HG03439 (cell line): ENCODE data around the gene SPTLC2.
"Not testable (repeated sequence)": the region's sequence is repeated elsewhere in the genome, so short reads cannot be mapped to it uniquely, and the experiment has no call there.

Experiments
- ATAC-seq: cut with Tn5 transposase; IDR thresholded peaks from one replicate; pipeline ENCODE4 v1.9.1; 2021; ENCODE audit warnings: mild to moderate bottlenecking, moderate library complexity; ENCODE audit not compliant: unreplicated experiment

Gene SPTLC2

DNA sequence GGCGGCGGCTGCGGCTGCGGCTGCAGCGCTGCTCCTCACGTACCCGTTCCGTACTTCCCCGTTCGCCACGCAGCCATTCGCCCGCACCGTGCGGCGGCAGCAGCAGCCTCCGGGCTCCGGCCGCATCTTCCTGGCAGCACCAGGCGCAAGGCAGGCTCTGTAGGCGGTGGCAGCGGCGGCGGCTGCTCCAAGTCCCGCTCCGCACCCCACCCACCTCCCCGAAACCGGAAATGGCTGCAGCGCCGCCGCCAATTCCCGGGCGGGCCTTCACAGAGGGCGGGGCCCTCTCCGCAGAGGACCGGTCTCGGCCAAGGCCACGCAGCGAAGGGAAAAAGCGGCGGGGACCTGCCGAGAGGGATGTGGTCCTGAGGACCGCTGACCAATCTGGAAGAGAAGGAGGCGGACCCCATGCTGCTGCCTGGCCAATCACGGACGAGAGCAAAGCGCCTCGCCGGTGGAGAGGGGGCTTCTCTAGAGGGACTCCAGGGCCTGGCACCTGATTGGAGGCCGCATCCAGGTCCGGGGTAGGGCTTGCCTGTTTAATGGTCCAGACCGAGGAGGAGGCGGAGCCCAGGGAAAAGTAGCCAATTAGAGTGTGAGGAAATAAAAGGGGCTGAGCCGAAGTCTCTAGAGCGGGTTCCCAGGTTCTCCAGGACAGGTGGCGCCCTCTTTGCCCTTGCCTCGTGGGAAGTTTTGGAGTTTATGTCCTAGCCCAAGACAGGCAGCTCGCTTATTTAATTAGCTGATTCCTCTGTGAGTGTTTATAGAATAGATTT lies at the start of gene SPTLC2:
SPTLC2 (minus strand) TSS at position 184 of the 776 bp plus-strand sequence; CDS start at position 126, 58 bp downstream.
- peak; percentile 94 for ATAC-seq

- ATAC-seq: no peak
Observed at GRCh38 chr14:77663293-77663692, 46.9 kb upstream of the SPTLC2 start.

- not testable (repeated sequence) for ATAC-seq
Observed at GRCh38 chr14:77661562-77661961, 45.1 kb upstream of the SPTLC2 start.

DNA sequence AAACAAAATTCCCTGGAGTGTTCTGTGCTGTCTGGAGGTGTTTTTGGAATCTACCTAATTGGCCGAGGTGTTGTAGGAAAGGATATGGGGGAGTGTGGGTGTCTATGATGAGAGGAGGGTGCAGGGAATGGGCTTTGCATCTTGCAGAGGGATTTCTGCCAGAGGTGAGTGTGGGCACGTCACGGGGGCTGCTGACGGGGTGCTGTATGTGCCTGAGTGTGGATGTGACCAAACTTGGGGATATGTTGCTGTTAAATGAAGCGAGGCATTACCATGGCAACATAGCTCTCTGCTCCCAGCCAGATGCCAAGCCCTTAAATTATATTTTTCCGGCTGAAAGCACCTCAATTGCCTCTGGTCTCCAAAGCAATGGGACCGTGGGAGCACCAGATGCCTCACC lies 44.3 kb upstream of the SPTLC2 start:
- ATAC-seq: no peak

GRCh38 chr14:77659831-77660230 lies 43.4 kb upstream of the SPTLC2 start:
- no peak for ATAC-seq

DNA sequence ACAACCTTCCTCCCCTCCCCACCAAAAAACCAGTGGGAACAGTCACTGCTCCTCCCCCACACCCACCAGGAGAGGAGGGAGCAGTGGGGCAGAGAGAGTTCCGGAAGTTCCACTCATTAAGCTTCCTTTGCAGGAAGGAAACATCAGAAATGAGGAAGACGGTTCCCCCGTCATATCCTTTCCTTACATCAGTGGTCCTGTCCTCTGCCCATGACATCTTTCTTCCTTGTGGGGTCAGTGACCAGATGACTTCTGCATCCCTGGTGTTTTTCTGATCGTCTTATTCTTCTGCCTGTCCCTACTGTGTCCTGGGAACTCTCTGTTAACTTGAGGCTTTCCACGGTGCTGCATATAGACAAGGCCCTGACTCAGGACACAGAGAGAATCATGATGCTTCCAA lies 40.8 kb upstream of the SPTLC2 start:
- ATAC-seq: no peak

DNA sequence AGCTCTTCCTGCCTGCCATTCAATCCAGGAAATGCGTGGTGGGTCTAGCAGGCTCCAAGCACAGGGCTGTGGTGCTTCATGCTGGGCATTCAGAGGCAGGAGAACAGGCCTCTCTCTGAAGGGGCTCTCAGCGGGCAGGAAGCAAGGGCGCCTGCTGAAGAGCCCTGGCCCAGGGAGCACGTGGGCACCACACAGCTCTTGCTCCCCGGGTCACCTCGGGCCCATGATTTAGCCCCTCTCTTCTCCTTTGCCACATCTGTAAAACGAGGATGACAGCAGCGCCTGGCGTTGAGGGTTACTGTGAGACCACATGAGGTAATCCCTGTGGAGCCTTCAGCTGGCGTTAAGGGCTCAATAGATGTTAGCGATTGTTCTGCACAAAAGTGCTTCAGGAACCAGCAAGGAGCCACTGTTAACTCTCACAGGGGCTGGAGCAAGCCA lies 37.6 kb upstream of the SPTLC2 start:
- no peak for ATAC-seq

- ATAC-seq: no peak
Observed at GRCh38 chr14:77649326-77649725, 32.9 kb upstream of the SPTLC2 start.

DNA sequence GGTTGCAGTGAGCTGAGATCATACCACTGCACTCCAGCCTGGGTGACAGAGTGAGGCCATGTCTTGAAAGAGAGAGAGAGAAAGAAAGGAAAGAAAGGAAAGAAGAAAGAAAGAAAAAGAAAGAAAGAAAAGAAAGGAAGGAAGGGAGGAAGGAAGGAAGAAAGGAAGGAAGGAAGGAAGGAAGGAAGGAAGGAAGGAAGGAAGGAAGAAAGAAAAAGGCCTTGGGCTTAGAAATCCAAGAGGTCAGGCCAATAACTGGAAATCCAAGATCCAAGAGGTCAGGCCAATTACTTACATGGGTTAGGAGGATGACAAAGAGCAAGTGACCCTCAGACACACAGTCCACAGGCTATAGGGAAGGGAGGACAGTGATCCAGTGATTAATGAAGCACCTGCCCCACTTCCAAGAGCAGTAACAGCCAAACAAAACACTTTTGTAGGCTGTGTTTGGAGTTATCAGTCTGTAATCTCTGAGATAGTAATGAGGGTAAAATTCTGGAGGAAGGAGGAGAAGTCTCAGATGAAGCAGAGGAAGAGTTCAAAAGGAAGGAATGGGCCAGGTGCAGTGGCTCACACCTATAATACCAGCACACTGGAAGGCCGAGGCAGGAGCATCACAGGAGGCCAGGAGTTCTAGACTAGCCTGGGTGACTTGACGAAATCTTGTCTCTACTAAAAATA lies 32.2 kb upstream of the SPTLC2 start:
- ATAC-seq: no peak

- no peak for ATAC-seq
Observed at GRCh38 chr14:77647853-77648252, 31.4 kb upstream of the SPTLC2 start.

- no peak for ATAC-seq
Observed at GRCh38 chr14:77646907-77647306, 30.5 kb upstream of the SPTLC2 start.

GRCh38 chr14:77645520-77646230 lies 29.2 kb upstream of the SPTLC2 start:
- no peak for ATAC-seq

DNA sequence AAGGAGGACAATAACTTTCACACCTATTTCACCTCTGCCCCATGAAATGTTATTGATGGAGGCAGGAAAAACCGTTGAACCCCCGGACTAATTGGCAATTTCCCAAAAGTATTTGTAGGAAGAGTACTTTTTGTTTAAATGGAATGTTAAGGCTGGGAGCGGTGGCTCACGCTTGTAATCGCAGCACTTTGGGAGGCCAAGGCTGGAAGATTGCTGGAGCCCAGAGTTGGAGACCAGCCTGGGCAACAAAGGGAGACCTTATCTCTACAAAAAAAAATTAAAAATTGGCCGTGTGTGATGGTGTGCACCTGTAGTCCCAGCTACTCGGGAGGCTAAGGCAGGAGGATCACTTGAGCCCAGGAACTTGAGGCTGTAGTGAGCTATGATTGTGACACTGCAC lies 26.0 kb upstream of the SPTLC2 start:
- ATAC-seq: no peak

- ATAC-seq: no peak
Observed at GRCh38 chr14:77641534-77642341, 25.3 kb upstream of the SPTLC2 start.

DNA sequence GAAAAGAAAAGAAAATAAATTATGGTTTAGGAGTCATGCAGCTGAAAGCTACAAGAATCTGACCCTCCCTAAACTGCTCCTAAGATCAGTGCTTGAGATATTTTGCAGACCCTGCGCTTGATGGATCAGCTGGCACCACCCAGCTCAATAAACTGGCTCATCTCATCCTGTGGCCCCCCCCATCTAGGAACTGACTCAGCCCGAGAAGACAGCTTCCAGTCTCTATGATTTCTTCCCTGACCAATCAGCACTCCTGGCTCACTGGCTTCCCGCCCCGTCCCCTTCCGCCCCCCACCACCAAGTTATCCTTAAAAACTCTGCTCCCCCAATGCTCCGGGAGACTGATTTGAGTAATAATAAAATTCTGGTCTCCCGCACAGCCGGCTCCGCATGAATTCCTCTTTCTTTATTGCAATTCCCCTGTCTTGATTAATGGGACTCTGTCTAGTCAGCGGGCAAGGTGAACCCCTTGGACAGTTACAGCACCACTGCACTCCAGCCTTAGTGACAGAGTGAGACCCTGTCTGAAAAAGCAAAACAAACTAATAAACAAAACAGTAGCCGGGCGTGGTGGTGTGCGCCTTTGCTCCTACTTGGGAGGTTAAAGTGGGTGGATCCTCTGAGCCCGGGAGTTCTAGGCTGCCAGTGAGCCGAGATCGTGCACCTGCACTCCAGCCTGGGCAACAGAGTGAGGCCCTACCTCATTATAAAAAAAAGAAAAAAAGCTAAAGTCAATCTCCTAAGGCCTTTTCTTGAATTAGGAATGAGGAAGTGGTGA lies 24.5 kb upstream of the SPTLC2 start:
- ATAC-seq: no peak

GRCh38 chr14:77638771-77639171 lies 22.3 kb upstream of the SPTLC2 start:
- no peak for ATAC-seq

DNA sequence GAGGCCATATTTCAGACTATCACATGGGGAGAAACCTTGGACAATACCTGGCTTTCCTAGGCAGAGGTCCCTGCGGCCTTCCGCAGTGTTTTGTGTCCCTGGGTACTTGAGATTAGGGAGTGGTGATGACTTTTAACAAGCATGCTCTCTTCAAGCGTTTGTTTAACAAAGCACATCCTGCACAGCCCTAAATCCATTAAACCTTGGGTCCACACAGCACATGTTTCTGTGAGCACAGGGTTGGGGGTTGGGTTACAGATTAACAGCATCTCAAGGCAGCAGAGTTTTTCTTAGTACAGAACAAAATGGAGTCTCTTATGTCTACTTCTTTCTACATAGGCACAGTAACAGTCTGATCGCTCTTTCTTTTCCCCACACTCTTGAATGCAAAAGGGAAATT lies 19.4 kb upstream of the SPTLC2 start:
- ATAC-seq: not testable (repeated sequence)

DNA sequence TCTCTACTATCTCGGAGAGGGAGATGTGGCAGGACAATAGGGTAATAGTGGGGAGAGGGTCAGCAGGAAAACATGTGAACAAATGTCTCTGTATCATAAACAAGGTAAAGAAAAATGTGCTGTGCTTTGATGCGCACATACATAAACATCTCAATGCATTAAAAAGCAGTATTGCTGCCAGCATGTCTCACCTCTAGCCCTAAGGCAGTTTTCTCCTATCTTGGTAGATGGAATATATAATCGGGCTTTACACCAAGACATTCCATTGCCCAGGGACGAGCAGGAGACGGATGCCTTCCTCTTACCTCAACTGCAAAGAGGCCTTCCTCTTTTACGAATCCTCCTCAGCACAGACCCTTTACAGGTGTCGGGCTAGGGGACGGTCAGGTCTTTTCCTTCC lies 19.0 kb upstream of the SPTLC2 start:
- not testable (repeated sequence) for ATAC-seq

- ATAC-seq: no peak
Observed at GRCh38 chr14:77630111-77630510, 13.7 kb upstream of the SPTLC2 start.

DNA sequence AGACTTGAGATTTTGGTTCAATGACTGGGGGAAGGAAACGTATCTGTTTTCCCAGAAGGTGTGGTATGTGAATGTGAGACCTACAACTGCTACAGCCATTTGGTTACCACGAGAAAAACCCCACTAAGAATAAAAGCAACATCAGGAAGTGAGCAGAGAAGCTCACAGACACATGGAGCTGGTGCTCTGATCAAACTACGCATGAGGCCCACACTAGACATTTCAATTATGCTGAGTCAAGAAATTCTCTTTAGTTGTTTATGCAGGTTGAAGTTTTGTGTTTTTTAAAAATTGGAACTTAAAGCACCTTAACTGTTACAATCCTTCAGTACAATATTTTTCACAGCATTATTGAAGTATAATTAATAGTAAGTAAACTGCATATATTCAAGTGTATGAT lies 8.9 kb upstream of the SPTLC2 start:
- no peak for ATAC-seq
